Measurements from ENCODE around the gene AJM1. TPM values are rescaled to one million over a fixed set of nuclear protein-coding genes. Genes with fewer than 3 reads are reported as not detected.

AJM1 gene
- total RNA-seq, 4 donors from 2014 or later, result 1.4 to 2.9 (median 1.6) TPM

DNA sequence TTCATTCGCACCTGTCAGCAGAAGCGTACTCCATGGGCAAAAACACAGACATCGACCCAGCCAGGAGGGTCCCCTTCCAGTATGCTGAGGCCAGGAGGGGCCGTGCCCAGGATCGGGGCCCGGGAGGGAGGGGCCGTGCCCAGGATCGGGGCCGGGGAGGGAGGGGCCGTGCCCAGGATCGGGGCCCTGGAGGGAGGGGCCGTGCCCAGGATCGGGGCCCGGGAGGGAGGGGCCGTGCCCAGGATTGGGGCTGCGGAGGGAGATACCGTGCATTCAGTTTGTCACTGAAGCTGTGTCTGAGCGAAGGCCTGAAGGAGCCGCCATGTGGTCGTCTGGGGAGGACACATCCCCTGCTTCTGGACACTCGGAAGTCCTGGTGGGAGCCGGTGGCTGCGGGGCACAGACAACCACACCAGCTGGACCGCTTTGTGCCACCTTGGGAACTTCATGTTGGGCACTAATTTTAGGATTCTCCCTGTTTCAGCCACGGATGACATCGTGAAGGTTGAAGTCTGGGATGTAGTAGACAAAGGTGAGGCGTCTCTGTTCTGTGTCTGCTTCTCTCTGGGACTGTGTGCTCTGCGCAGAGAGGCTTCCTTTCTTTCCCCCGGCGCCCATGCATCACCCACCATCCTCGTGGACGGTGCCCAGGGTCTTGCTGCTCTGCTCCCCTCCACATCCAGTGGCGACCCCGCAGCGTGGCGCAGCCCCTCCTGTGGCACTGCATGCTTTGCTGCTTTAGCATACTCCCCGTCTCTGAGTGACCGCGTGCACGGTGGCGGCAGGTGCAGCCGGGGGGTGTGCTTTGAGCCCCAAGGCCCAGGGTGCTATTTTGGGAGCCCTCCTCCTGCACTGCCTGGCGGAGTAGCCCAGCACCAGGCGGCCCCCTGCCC lies 16.7 kb upstream of the AJM1 start:
- WGBS, 2 donors, result 92 to 93% methylated on average over 37 to 44 of the region's 44 CpGs
- TF ChIP-seq, protein P1, sequence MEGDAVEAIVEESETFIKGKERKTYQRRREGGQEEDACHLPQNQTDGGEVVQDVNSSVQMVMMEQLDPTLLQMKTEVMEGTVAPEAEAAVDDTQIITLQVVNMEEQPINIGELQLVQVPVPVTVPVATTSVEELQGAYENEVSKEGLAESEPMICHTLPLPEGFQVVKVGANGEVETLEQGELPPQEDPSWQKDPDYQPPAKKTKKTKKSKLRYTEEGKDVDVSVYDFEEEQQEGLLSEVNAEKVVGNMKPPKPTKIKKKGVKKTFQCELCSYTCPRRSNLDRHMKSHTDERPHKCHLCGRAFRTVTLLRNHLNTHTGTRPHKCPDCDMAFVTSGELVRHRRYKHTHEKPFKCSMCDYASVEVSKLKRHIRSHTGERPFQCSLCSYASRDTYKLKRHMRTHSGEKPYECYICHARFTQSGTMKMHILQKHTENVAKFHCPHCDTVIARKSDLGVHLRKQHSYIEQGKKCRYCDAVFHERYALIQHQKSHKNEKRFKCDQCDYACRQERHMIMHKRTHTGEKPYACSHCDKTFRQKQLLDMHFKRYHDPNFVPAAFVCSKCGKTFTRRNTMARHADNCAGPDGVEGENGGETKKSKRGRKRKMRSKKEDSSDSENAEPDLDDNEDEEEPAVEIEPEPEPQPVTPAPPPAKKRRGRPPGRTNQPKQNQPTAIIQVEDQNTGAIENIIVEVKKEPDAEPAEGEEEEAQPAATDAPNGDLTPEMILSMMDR (IDR thresholded peaks at IDR 0.05), result no peak
- no peak for TF ChIP-seq POLR2A (IDR thresholded peaks at IDR 0.05)
- intact Hi-C loops (cut with DNase I; ENCODE audit: low total_unique reads), result no loop called here
- DNase-seq (ENCODE audit: low spot score in 2 of 2), result no peak
- no peak overlapping the region for H3K4me3 ChIP-seq (ENCODE audit: low read depth, poor library complexity, severe bottlenecking)

DNA sequence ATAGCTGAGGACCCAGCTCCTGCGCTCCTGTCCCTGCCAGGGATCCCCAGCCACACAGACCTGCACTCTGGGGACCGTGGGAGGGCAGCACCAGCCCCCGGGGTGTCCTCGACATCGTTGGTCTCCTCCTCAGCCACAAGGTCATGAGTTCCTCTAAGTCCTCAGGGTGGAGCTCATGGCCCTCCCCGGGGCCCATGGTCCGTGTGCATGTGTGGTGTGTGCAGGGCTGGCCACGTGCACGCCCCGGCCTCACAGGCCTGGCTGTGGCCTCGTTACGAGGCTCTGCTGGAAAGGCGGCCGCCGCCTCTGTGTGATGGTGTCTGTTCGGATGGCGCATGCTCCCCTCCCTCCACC lies 16.1 kb upstream of the AJM1 start:
- DNase-seq (ENCODE audit: low spot score in 2 of 2), result no peak
- 92 to 97% methylated on average over 15 to 17 of the region's 17 CpGs for WGBS, 2 donors
- H3K4me3 ChIP-seq (ENCODE audit: low read depth, poor library complexity, severe bottlenecking), result no peak overlapping the region
- TF ChIP-seq POLR2A (IDR thresholded peaks at IDR 0.05), result no peak
- TF ChIP-seq, protein P1 (IDR thresholded peaks at IDR 0.05), result no peak
- intact Hi-C loops (cut with DNase I; ENCODE audit: low total_unique reads), result no loop called here

DNA sequence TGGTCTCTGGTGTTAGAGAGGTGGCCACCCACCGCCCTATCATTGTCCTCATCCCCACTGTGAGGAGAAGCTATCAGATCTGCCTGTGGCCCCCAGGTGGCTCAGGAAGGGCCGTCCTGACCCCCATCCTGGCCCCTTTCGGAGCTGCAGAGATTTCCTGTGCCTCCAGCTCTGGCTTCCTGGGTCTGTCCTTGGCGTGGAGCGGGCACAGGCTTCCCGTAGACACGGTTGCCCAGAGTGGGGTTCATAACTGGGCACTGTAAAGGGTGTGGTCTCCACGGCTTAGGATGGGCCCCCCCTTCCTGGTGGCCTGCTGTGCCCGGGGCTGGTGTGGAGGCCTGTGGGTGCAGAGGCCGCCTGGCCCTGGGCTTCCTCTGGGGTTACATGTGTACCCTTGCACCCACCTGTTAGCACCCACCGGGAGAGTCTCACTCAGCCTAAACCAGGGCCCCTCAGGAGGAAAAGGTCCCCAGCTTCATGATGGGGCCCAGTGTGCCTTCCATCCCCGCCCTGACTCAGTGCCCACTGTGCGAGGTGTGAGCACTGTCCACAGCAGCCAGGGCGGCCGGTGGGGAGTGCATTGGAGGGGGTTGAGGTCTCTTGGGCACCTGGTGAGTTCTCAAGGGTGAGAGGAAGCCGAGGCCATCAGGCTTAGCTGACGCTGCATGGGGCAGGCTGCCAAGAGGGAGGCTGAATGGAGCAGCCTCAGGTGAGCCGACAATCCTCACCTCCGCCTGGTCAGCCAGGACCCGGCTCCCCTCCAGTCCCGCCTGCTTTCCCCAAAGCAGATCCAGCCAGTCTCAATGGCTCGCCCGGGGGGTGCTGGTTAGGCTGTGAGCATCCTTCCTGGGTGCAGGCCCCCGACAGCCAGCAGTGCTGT lies 15.3 kb upstream of the AJM1 start:
- no peak overlapping the region for H3K4me3 ChIP-seq (ENCODE audit: low read depth, poor library complexity, severe bottlenecking)
- DNase-seq (ENCODE audit: low spot score in 2 of 2), result no peak
- 89 to 92% methylated on average over 13 to 23 of the region's 24 CpGs for WGBS, 2 donors
- TF ChIP-seq, protein P1 (IDR thresholded peaks at IDR 0.05), result no peak
- intact Hi-C loops (cut with DNase I; ENCODE audit: low total_unique reads), result no loop called here

DNA sequence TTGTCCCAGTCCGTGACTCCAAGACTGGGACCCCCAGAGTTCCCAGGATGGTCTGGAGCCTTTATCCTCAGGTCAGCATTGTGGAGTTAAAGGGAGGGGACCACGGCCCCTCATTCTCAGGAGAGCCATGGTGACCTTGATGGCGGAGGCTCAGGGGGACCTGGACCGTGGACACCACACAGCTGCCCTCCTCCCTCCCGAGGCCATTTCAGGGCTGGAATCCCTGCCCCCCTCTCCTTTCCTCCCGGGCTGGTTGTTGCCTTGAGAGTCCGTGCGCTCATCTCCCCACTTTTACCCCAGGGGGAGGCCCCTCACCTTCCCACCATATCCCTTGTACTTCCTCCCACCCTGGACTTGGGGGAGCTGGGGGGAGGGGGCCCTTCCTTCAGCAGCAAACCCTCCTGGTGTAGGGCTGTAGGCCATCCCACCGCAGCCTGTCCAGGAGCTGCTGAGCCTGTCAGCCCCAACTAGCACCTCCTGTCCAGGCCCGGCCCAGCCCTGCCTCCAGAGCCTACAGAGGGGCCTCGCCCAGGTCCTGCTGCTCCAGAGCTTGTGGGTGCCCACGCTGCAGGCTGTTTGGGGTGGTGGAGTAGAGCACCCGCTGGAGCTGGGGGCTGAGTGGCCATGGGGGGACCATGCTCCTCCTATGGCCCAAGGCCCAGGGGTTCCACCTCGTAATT lies 14.3 kb upstream of the AJM1 start:
- no peak overlapping the region for H3K4me3 ChIP-seq (ENCODE audit: low read depth, poor library complexity, severe bottlenecking)
- TF ChIP-seq, protein P1 (IDR thresholded peaks at IDR 0.05), result no peak
- TF ChIP-seq POLR2A (IDR thresholded peaks at IDR 0.05), result no peak
- DNase-seq (ENCODE audit: low spot score in 2 of 2), result no peak
- intact Hi-C loops (cut with DNase I; ENCODE audit: low total_unique reads), result no loop called here
- WGBS, 2 donors, result 91 to 93% methylated on average over 14 of the region's 14 CpGs

DNA sequence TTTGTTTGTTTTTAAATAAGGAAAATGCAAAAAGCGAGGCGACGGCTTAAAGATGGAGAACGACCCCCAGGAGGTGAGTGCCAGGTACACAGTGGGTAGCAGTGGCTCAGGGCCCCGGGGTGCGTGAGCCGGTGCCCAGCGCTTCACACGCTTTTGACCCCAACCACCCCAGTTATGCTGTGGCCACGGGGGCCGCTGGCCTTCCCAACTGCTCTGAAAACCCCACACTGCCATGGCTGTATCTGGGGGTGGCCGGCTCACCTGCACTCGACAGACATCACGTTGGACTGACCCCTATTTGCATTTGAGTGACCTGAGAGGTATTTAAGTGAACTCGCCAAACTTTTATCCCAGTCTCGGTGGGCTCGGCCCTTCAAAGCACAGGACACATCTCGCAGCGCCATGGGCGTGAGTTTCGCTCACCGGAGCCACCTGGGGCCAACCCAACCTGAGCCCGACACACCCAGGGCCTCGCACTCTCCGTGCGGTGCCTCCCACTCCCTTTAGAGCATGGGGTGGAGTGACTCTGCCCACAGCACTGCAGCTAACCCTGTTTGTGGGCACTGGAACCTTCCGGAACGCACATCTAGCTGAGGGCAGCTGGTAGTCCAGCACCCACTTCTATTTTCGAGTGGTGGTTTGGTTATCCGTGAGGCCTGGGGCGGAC lies 13.7 kb upstream of the AJM1 start:
- intact Hi-C loops (cut with DNase I; ENCODE audit: low total_unique reads), result no loop called here
- WGBS, 2 donors, result 93 to 94% methylated on average over 31 of the region's 31 CpGs
- no peak overlapping the region for H3K4me3 ChIP-seq (ENCODE audit: low read depth, poor library complexity, severe bottlenecking)
- DNase-seq (ENCODE audit: low spot score in 2 of 2), result no peak
- no peak for TF ChIP-seq POLR2A (IDR thresholded peaks at IDR 0.05)
- TF ChIP-seq, protein P1 (IDR thresholded peaks at IDR 0.05), result no peak
